ENCODE measurements around the gene C1S.

DNA sequence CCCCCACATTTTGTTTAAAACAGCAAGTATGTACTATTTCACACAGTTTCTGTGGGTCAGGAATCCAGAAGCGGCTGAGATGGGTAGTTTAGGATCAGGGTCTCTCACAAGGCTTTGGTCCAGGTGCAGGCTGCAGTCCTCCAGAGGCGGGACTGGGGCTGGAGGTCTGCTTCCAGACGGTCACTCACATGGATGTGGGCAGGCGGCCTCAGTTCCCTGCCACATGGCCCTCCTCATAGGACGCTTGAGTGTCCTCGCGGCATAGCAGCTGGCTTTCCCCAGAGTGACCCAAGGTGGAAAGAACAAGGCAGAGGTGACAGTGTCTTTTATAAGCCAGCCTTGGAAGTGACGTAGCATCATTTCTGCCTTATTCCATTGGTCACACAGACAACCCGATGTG, 56.4 kb downstream of the C1S start:
- TF ChIP-seq, protein P1, sequence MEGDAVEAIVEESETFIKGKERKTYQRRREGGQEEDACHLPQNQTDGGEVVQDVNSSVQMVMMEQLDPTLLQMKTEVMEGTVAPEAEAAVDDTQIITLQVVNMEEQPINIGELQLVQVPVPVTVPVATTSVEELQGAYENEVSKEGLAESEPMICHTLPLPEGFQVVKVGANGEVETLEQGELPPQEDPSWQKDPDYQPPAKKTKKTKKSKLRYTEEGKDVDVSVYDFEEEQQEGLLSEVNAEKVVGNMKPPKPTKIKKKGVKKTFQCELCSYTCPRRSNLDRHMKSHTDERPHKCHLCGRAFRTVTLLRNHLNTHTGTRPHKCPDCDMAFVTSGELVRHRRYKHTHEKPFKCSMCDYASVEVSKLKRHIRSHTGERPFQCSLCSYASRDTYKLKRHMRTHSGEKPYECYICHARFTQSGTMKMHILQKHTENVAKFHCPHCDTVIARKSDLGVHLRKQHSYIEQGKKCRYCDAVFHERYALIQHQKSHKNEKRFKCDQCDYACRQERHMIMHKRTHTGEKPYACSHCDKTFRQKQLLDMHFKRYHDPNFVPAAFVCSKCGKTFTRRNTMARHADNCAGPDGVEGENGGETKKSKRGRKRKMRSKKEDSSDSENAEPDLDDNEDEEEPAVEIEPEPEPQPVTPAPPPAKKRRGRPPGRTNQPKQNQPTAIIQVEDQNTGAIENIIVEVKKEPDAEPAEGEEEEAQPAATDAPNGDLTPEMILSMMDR (IDR thresholded peaks at IDR 0.05): no peak
- TF ChIP-seq EZH2 (IDR thresholded peaks at IDR 0.05; ENCODE audit: borderline replicate concordance, insufficient read depth, low read depth, low read length, poor library complexity, severe bottlenecking): no peak
